Measurements from ENCODE around the gene ARHGDIA. TPM values are rescaled to one million over a fixed set of nuclear protein-coding genes. Genes with fewer than 3 reads are reported as not detected.
"Not testable (repeated sequence)": the region's sequence is repeated elsewhere in the genome, so short reads cannot be mapped to it uniquely, and the experiment has no call there.

Gene ARHGDIA
- 100 to 1,000 TPM; 155 to 392 (median 293) TPM for total RNA-seq
- 100 to 1,000 TPM; 131 to 261 (median 137) TPM for polyA plus RNA-seq
- long read RNA-seq, donor 1, transcript ARHGDIA-201 (6 exons, 1,906 nt), result major isoform, 44 of 66 reads
- long read RNA-seq, donor 1, transcript ARHGDIA-207 (5 exons, 1,201 nt), result minor isoform, 13 of 66 reads
- long read RNA-seq, donor 1, partial matches to known transcripts, result 5 of 66 reads
- long read RNA-seq, donor 1, other reads (novel, unspliced or antisense), result 0 of 66 reads
- long read RNA-seq, donor 2, transcript ARHGDIA-201 (6 exons, 1,906 nt), result major isoform, 51 of 77 reads
- long read RNA-seq, donor 2, transcript ARHGDIA-207 (5 exons, 1,201 nt), result minor isoform, 13 of 77 reads
- long read RNA-seq, donor 2, partial matches to known transcripts, result 5 of 77 reads
- long read RNA-seq, donor 2, other reads (novel, unspliced or antisense), result 0 of 77 reads

DNA sequence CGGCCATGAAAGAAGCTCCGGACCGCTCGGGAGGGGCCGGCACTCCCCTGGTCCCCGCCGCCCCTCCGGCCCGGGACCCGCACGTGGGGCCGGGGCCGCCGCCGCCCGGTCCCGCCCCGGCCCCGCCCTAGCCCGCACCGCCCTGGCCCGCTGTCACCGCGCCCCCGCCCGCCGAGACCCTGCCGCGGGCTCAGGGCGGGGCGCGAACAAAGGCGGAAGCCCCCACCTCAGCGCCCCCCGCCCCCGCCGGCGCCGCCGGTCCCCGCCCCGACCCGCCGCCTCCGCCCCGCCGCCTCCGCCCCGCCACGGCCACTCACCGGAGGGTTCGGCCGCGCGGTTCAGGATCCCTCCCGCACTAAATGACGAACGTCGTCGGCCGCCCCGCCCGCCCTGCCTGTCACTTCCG is at the start of gene ARHGDIA:
ARHGDIA (minus strand) TSS at position 357 of the 406 bp plus-strand sequence. CDS start 1,407 bp downstream, outside the sequence.
- Histone ChIP-seq H3K27me3 (replicated peaks in 1 of 7) (no peaks in the 10 kb centered on the region), H3K4me1 (peaks cover 34 to 71% (median 64%) of the 10 kb centered on the region in 6 donors), H3K27ac (peak within 1 kb of the TSS; percentile 96 to 100 (median 98)), H3K9me3 (no peaks in the 10 kb centered on the region), H3K4me3 (peak within 1 kb of the TSS; percentile 77 to 99 (median 88)), H3K36me3 (peaks cover 0 to 41% (median 24%) of the 10 kb centered on the region in 6 donors)
- 0 to 1% (median 0%) methylated on average over 7 to 64 of the region's 64 CpGs for WGBS, 5 donors
- peak in 1 of 3 donors; percentile 99 for TF ChIP-seq POLR2AphosphoS5 (IDR thresholded peaks at IDR 0.05)
- TF ChIP-seq POLR2A (IDR thresholded peaks at IDR 0.05), result no peak
- TF ChIP-seq, protein P1, sequence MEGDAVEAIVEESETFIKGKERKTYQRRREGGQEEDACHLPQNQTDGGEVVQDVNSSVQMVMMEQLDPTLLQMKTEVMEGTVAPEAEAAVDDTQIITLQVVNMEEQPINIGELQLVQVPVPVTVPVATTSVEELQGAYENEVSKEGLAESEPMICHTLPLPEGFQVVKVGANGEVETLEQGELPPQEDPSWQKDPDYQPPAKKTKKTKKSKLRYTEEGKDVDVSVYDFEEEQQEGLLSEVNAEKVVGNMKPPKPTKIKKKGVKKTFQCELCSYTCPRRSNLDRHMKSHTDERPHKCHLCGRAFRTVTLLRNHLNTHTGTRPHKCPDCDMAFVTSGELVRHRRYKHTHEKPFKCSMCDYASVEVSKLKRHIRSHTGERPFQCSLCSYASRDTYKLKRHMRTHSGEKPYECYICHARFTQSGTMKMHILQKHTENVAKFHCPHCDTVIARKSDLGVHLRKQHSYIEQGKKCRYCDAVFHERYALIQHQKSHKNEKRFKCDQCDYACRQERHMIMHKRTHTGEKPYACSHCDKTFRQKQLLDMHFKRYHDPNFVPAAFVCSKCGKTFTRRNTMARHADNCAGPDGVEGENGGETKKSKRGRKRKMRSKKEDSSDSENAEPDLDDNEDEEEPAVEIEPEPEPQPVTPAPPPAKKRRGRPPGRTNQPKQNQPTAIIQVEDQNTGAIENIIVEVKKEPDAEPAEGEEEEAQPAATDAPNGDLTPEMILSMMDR (IDR thresholded peaks at IDR 0.05 in 8 of 11, conservative IDR thresholded peaks at IDR 0.05 in 3 of 11), result no peak
- no peak for DNase-seq
- intact Hi-C loops (cut with DNase I; ENCODE audit: low total_unique reads), result no loop called here

DNA sequence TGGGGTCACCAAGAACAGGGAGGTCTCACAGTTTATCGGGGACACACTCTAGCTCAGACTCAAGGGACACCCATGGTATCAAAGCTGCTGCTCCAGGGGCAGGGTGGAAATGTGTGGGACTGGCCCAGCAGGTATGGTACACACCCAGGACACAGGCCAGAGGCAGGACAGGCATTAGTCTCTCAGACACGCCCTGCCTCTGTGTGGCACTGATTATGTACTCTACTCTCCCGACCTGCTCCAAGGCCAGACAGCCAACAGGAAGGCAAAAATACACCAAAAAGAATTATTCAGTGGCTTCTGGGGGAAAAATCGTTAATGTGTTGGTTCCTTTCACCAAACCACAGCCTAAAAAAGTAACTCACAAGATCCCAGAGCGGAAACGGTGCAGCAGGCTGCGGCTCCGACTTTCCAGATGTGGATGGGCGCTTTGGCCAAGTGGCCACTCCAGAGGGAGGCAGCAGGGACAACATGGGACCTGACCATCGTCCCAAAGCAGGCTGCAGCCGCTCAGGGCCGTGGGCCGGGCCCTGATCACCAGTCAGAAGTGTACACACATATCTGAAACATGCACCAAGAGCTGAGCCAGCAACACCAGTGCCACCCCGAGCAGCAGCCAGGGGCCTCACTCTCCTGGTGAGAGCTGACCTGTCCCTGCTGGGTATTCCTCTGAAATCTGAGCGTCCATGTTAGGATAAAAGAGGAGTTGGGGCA is 47.9 kb upstream of the ARHGDIA start:
- Histone ChIP-seq H3K27me3 (replicated peaks in 1 of 7) (no peaks in the 10 kb centered on the region), H3K36me3 (peaks cover 2 to 62% (median 38%) of the 10 kb centered on the region in 6 donors), H3K9me3 (no peaks in the 10 kb centered on the region), H3K27ac (peak overlapping the region in 3 of 8 donors; percentile 91 to 98 (median 92)), H3K4me1 (peaks cover 22 to 88% (median 65%) of the 10 kb centered on the region in 6 donors), H3K4me3 (peak overlapping the region in 1 of 8 donors; percentile 99)
- no peak for DNase-seq
- 60 to 79% (median 61%) methylated on average over 14 to 15 of the region's 15 CpGs for WGBS, 5 donors
- intact Hi-C loops (cut with DNase I; ENCODE audit: low total_unique reads), result no loop called here
- TF ChIP-seq, protein P1 (IDR thresholded peaks at IDR 0.05 in 8 of 11, conservative IDR thresholded peaks at IDR 0.05 in 3 of 11), result no peak
- TF ChIP-seq POLR2AphosphoS5 (IDR thresholded peaks at IDR 0.05) (no peak), POLR2A (IDR thresholded peaks at IDR 0.05) (no peak)

DNA sequence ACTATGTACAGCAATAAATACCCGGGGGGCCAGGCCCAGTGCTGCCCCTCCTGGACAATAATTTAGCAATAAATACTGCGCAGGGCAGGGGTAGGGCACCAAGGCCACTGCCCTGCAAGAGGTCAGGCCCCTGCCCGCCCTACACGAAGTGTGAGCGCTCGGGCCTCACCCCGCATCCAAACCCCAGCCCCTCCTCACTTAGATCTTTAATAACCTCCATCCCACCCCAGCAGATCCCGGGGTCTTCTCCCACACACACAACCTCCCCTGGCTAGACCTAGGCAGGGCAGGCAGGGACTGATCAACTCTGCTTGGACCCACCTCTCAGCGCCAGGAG is 47.2 kb upstream of the ARHGDIA start:
- DNase-seq; intact Hi-C loops (cut with DNase I; ENCODE audit: low total_unique reads); H3K9me3 ChIP-seq; H3K27me3 ChIP-seq (replicated peaks in 1 of 7): not testable (repeated sequence)
- peak overlapping the region in 7 of 8 donors; percentile 70 to 99 (median 95) for H3K4me3 ChIP-seq
- H3K27ac ChIP-seq, result peak overlapping the region; percentile 61 to 98 (median 84)
- H3K4me1 ChIP-seq, result peaks cover 15 to 81% (median 58%) of the 10 kb centered on the region in 6 donors
- WGBS, 5 donors, result 30 to 52% (median 38%) methylated on average over 9 of the region's 9 CpGs
- peaks cover 2 to 69% (median 45%) of the 10 kb centered on the region in 6 donors for H3K36me3 ChIP-seq

DNA sequence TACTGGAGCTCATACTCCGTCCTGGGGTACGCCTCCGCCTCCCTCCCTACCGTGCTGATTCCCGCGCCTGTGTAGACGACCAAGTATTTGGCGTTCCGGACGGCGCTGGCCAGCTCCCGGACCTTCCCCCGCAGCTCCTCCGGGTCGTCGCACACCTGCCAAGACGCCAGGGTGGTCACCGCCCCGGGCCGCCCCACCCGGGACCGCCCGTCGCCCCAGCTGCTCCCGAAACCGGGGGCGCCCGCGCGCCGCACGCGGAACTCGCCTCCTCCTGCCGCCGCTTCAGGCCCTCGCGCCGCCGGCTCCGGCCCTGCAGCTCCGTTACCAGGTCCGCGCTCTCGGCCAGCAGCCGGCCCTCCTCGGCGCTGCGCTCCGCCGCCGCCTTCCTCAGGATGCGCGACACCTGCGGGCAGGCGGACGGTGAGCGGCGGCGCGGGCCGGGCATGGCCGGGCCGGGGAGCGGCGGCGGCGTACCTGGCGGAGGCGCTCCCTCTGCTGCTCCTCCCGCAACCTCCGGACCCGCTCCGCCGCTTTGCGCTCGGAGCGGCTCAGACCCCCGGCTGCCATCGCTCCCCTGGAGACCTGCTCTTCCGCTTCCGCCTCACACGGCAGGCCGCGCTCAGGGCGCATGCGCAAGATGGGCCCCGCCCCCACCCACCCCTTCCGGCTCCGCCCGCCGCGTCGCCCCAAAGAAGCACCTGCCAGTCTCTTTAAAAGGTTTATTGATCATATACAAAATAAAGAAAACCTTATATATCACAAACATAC is 46.6 kb upstream of the ARHGDIA start, which contains the start of gene SIRT7:
SIRT7 (minus strand) TSS at position 612 of the 768 bp plus-strand sequence; CDS start at position 567, 45 bp downstream.
- peak within 1 kb of the TSS; percentile 61 to 98 (median 84) for H3K27ac ChIP-seq
- peaks cover 2 to 71% (median 49%) of the 10 kb centered on the region in 6 donors for H3K36me3 ChIP-seq

More for the DNA sequence above, 46.6 kb upstream of the ARHGDIA start, which contains the start of gene SIRT7:
- DNase-seq, result peak; percentile 94
- H3K4me1 ChIP-seq, result peaks cover 14 to 76% (median 53%) of the 10 kb centered on the region in 6 donors
- TF ChIP-seq, protein P1 (IDR thresholded peaks at IDR 0.05 in 8 of 11, conservative IDR thresholded peaks at IDR 0.05 in 3 of 11), result peak in 2 of 11 experiments; percentile 14 to 19
- peak; percentile 94 to 96 (median 95) for TF ChIP-seq POLR2AphosphoS5 (IDR thresholded peaks at IDR 0.05)
- TF ChIP-seq POLR2A (IDR thresholded peaks at IDR 0.05), result peak in 1 of 3 donors; percentile 78
- H3K9me3 ChIP-seq, result no peaks in the 10 kb centered on the region
- intact Hi-C loops (cut with DNase I; ENCODE audit: low total_unique reads), result no loop called here
- H3K27me3 ChIP-seq (replicated peaks in 1 of 7), result no peaks in the 10 kb centered on the region
- peak within 1 kb of the TSS; percentile 70 to 99 (median 95) for H3K4me3 ChIP-seq
- WGBS, 5 donors, result 0 to 1% (median 1%) methylated on average over 24 to 94 of the region's 94 CpGs
